Skeletal muscle cell (primary cell): ENCODE results near the gene LGMN.
"Not testable (repeated sequence)": the region's sequence is repeated elsewhere in the genome, so short reads cannot be mapped to it uniquely, and the experiment has no call there.

Experiments
- DNase-seq: peaks from one replicate; pipeline ENCODE4 v3.0.0-alpha.2; 2010; ENCODE audit warnings: low read depth
- H3K4me3 ChIP-seq: 2 replicates; pipeline ENCODE4 v1.5.1; 2011; ENCODE audit warnings: low read depth, mild to moderate bottlenecking, control low read depth, low read length, moderate library complexity

Gene LGMN

DNA sequence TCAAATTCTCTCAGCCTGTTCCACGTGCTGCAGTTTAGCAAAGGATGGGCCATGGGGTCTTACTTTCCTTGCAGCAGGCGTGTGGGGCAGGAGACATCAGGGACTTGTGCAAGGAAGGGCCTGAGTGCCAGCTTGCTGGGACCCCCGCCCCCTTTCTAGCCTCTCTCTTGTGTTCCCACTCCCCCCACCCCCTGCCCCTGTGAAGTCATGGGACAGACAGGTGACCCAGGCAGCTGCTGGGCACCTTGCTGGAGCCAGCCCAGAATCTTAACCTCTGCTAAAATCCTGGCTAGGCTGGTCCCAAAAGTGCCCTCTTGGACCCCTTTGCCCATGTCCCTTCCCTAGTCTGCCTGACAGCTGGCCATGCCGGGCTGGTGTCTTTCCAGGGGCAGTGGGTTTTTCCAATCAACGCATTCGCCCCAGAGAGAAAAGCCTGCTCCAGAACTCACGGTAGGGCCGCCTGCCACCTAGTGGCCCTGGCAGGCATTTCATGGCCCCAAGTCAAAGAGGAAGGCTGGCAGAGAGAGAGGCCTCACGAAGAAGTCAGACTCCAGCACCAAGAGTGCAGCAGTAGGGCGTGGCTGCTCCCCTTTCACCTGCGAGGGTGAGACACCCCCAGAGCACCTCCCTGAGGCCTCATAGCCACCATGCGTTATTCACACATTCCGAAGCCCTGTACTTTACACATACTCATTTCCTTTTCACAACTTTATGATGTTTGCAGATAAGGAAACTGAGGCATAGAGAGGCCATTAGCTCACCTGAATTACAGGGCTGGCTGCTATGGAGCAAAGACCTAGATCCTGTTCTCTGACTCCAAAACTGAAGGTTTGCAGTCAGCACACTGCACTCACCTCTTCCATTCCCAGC, 67.4 kb downstream of the LGMN start:
- no peak overlapping the region for H3K4me3 ChIP-seq
- no peak for DNase-seq

DNA sequence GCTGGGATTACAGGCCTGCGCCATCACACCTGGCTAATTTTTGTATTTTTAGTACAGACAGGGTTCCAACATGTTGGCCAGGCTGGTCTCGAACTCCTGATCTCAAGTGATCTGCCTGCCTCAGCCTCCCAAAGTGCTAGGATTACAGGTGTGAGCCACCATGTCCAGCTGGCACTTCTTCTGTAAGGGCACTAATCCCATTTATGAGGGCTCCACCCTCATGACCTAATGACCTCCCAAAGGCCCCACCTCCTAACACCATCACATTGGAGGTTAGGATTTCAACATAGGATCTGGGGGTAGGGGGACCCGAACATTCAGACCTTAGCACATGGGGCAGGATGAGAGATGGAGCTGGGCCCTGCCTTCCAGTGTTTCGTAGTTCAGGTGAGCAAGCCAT, 68.1 kb downstream of the LGMN start:
- not testable (repeated sequence) for DNase-seq, H3K4me3 ChIP-seq

DNA sequence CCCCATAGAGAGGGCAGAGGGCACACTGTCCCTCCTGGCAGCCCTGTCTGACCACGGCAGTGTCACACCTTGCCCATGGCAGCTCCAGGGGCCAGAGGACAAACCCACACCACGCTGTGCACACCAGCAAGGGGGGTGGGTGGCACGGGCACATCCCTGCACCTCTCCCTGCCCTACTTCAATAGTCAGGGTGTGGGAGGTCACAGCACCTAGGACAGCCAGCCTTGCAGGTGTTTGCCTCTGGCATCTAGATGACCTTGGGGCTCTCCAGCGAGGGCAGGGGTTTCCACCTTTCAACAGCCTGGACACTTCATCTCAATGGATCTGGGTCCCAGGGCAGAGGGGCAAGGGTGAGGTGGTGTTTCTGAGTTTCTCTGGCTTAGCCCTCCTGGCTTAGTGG, 69.2 kb downstream of the LGMN start:
- DNase-seq = no peak
- no peak overlapping the region for H3K4me3 ChIP-seq

DNA sequence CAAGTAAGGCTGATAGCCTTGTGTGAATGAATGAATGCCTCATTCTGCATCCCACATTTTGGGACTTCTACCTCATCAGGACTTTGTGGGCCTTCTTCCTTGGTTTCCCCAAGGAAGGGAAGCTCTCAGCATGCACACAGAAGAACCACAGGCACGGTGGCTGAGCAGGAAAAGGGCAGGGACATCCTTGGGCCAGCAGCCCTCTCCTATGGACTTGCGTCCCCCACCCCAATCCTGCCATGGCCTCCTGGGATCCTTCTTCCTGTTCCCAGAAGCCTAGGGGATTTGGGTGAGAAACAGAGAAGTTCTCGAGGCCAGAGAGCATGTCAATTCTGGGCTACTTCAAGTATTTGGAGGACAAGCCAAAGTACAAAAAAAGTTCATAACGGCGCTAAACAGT, 69.7 kb downstream of the LGMN start:
- H3K4me3 ChIP-seq = no peak overlapping the region
- no peak for DNase-seq

DNA sequence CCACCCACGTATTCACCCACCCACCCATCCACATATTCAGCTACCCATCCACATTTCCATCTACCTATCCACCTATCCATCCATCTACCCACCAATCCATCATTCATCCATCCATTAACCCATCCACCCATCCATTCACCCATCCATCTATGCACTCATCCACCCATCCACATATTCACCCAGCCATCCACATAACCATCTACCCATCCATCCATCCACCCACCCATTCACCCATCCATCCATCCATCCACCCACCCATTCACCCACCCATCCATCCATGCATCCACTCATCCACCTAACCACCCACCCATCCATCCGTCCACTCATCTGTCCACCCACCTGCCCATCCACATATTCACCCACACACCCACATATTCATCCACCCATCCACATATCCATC, 70.5 kb downstream of the LGMN start:
- DNase-seq = no peak
- H3K4me3 ChIP-seq = no peak overlapping the region

DNA sequence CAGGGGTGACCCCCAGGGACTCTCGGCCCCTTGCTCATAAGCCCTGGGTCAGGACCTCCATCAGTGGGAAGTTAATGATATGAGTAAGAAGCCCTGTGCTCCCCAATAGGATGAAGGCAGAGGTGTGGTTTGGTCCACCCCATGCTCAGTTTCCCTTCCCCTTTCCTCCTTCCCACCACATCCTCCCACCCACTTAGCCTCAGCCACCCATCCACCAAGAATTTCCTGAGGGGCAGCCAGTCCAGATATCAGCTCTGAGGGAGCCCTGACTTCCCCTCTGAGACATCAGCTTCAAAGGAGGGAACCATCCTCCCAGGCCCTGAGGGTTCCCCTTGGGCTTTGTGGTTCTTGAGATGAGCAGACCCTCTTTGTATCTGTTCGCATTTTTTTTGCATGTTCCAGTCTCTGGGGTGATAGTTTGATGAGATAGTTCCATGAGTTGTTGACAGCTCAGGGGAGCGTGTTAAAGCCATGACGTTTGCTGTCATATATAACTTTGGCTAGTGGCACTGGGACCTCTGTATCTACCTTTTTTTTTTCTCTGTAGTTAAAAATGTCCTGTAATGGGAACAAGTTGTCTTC, 71.2 kb downstream of the LGMN start:
- no peak for DNase-seq
- no peak overlapping the region for H3K4me3 ChIP-seq

DNA sequence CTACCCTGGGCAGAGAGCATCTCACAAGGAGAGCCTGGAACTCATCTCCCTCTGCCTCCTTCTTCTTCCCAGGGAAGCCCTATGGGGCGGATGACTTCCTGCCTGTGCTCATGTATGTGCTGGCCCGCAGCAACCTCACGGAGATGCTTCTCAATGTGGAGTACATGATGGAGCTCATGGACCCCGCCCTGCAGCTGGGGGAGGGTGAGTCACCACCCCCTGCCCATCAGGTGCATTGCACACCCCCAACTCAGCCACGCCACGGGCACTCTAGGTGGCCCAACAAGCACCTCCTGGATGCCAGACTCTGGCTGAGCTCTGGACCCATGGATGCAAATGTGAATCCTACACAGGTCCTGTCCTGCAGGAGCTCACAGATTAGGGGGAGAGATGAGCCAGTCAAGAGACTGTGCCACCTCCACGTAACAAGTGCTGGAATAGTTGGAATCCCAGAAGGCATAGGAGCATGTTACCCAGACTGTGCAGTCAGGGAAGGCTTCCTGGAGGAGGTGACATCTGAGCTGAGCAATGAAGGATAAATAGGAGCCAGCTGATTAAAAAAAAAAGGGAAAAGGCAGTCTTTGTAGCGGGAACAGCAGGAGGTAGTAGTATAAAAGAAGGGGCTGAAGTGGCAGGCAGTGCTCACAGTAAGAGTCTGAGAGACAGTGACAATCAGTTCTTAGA, 71.9 kb downstream of the LGMN start:
- DNase-seq = no peak
- no peak overlapping the region for H3K4me3 ChIP-seq

DNA sequence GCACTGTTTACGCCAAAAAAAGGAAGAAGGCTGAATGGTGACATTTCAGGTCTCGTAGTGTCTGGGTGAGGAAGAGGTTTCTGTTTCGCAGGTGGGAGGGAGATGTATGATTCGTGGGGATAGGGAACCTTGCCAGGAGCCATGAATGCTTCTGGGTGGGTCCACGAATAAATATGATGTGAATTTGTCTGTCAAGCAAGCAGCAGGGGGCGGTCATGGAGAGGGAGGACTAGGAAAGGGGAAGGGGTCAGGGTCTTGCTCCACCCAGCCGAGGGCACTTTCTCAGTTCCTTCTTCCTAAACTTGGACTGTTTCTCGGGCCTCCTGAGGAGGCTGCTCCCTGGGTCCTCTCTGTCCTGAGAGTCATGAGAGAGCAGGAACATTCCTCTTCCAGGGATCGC, 72.5 kb downstream of the LGMN start:
- no peak for DNase-seq
- H3K4me3 ChIP-seq = no peak overlapping the region

DNA sequence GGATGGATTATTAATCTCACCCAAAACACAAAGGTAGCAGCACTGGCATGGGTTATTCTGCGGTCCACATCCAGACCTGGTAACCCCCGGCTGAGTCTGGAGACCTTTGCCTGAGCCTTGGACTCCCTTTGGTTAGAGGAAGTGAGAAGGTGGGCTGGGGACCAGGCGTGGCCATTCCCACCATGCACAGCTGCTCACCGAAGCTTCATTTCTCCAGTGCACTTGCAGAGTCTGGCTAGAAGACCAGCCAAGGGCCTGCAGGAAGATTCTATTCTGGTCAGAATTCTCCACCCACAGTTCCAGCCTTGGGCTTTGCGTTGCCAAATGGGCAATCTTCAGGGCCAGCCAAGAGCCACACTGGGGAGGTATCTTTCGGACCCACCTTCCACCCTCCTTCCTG, 73.0 kb downstream of the LGMN start:
- DNase-seq = no peak
- H3K4me3 ChIP-seq = no peak overlapping the region

DNA sequence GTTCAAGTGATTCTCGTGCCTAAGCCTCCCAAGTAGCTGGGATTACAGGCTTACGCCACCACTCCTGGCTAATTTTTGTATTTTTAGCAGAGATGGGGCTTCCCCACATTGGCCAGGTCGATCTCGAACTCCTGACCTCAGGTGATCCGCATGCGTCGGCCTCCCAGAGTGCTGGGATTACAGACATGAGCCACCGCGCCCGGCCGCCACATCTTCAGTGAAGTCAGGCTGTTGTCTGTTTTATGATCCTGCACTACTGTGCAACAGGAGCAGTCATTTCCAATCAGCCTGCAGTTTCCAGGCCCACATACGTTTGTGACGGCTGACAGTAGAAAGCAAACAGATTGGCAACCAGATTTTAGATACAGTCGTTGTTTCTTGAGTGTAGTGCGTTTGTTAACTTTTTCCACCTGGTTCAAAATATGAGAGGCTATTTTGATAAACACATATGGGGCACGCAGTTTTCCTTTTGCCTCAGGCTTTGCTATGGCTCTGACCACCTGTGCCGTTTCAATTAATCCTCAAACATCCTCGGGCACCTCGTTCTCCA, 74.8 kb downstream of the LGMN start:
- DNase-seq = no peak
- no peak overlapping the region for H3K4me3 ChIP-seq

DNA sequence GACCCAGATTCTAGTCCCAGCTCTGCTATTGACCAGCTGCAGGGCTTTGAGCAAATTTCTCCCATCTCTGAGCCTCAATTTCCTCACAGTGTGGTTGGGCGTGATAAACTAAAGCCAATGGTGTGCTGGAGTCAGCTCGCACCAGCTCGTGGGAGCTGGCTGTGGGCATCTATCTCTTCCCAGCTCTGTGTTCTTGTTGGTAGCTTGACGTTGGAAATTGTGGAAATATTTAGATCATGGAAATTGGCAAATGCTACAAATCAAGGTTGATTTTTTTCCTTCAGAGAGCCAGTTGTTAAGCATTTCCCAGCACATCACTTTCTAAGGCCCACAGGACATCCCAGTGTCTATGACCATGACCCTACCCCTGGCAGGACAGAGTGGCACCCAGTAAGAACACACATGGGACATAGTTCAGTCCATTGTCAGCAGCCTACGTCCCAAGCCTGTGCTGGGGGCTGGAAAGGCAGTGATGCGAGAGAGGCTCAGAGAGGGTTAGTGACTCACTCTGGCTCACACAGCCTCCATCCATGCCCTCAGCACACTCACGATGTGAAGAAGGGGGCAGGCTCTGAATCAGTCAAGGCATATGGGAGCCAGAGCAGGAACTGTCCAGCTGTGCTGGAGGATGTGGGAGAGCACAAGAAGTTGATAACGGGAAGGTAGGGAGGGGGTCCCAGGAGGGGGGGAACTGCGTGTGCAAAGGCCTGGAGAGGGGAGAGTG, 77.6 kb downstream of the LGMN start:
- H3K4me3 ChIP-seq = no peak overlapping the region
- no peak for DNase-seq

DNA sequence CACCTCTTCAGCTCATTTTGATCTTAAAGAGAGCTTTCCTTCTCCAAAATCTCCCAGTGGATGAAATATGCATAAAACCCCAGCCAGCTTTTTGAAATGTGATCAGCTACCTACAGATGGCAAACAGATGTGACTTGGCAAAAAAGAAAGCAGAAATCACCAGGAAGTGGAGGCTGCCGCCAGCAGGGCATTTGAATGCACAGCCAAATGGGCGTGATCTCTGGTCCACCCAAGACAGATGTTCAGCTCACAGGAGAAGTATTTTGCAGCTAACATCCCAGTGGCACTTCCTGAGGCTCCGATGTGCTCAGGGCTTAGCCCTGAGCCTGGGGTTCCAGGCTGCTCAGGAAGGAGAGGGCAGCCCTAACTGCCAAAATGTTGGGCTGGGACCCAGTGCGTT, 78.3 kb downstream of the LGMN start:
- peak; percentile 51 for DNase-seq
- H3K4me3 ChIP-seq = no peak overlapping the region

DNA sequence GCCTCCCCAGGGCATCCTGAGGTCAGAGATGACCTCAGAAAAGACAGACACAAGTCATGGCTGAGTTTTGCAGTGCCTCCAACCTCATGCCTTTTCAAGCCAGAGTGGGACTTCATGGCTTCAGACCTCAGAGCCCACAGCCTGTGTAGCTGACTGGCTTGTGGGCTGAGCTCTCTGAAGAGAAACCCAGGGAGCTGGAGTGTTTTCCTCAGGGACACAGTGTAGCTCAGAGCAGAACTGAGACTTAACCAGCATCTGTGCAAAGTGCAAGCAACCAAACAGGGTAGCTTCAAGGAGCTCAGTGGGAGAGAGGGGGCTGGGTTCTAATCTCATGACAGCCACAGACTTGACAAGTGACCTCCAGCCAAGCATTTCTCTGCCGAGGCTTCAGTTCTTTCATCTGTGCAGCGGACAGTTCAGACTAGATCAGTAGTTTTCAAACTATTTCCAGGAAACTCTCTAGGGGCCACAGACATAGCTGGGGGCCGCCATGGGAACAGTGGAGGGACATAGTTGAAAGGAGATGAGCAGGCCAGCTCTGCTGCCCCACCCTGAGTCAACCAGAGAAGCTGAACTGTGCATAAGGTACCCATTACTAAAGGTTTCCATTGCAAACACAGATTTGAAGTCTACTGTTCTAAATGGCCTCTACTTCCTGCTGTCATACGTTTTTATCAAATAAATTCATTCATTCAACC, 80.0 kb downstream of the LGMN start:
- H3K4me3 ChIP-seq = no peak overlapping the region
- no peak for DNase-seq

DNA sequence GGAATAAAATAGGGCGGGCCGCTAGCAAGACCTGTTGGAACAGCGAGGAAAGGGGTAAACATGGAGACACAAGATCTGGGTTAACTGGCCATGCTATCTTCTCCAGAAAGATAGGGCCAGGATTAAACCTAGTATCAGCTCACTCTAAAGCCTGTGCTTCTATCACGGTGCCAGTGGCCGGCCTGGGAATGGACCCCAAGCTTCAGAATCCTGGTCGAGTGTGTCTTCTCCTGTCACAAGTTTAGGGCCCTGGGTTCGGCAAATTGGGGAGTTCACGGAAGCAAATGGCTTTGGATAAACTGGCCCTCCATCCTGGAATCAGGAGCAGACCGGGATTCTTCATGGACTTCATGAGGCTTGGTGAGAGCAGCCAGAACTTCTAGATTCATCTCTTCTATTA, 82.2 kb downstream of the LGMN start:
- H3K4me3 ChIP-seq = no peak overlapping the region

DNA sequence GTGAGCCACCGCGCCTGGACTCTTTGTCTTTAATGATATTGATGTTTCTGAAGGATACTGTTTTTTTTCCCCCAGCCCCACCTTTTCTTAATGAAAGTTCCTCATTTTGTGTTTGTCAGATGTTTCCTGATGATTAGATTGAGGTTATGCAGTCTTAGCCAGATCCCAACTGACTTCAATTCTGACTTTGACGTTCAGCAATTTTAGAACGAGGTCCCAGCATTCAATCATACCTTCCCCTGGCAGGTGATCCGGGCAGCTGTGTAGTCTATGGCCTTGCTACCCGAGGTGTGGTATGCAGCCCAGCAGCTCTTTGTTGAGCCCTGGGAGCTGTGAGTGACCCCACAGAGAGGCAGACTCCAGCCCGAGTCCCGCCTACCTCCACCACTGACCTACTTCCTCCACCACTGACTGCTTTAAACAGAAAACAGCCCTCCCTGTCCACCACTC, 82.7 kb downstream of the LGMN start:
- DNase-seq = no peak
- H3K4me3 ChIP-seq = no peak overlapping the region

More for the DNA sequence above, 82.2 kb downstream of the LGMN start:
- DNase-seq = no peak

DNA sequence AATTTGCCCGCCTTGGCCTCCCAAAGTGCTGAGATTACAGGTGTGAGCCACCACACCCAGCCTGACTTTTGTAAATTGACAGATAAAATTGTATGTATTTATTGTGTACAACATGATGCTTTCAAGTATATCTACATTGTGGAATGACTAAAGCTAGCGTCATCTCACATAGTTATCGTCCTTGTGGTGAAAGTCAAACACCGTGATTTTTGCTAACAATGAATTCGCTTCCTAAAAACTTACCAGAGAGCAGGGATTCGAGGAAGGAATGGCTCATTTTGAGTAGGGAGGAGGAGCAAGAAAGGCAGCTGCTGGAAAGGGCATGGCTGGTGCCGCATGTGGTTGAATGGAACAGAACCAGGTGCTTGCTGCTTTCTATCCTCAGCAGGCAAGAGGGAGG, 85.4 kb downstream of the LGMN start:
- no peak for DNase-seq
- no peak overlapping the region for H3K4me3 ChIP-seq

DNA sequence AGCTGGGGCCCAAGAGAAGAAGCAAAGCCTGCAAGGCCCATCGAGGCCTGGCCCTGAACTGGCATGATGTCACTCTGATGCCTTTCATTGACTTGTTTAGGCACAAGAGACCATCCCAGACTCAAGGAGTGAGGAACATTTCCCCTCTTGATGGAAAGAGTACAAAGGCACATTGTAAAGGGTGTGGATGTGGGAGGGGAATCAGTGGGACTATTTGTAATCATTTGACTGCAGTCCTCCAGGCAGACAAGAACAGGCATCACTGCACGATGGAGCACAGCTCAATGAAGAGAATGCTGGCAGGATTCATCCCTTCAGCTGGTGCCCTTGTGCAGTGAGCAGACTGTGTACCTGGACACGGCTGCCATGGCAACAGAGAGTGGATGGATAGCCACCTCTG, 87.9 kb downstream of the LGMN start:
- no peak overlapping the region for H3K4me3 ChIP-seq

DNA sequence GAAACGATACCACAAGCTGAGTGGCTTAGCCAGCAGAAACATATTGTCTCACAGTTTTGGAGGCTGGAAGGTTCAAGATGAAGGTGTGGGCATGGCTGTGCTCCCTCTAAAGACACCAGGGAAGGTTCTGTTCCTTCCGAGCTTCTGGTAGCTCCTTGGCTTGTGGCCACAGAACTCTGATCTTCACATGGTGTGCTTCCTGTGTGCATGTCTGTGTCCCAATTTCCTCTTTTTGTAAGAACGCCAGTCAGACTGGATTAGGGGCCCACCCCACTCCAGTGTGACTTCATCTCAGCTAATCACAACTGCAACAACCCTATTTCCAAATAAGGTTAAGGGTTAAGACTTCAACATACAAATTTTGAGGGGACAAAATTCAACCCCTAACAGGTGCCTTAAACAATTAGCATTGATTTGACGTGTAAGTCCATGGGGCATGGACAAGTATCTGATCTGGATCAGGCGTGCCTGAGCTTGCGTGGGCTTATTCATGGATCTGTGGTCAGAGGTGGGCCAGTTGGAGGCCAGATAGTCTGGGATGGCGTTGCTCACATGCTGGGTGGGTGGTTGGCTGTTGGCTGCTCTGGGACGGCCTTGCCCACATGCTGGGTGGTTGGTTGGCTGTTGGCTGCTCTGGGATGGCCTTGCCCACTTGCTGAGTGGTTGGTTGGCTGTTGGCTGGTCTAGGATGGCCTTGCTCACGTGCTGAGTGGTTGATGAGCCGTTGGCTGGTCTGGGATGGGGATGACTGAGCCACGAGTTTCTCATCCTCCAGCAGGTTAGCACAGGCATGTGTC, 88.5 kb downstream of the LGMN start:
- DNase-seq = no peak
- H3K4me3 ChIP-seq = no peak overlapping the region

More for the DNA sequence above, 87.9 kb downstream of the LGMN start:
- no peak for DNase-seq
